SK-MEL-5 (cell line): ENCODE measurements around the gene HHLA2. TPM values are rescaled to one million over a fixed set of nuclear protein-coding genes. Genes with fewer than 3 reads are reported as not detected.

Experiments used
- DNase-seq: peaks from one replicate; pipeline ENCODE4 v3.0.0-alpha.2; 2016; ENCODE audit warnings: low read depth, low spot score
- in situ Hi-C: cut with HindIII; loops from 2 replicates; pipeline ENCODE4 v1.10.0; 2016; ENCODE audit warnings: low sequenced_read_pairs, high pct_unique_total_duplicates, low pct_unique_long_range_greater_than_20kb
- total RNA-seq: library from RNA; depleted of rRNA; stranded (reverse); fragments of >200 nt; shearing (Covaris generic); gene quantifications from 2 replicates; pipeline ENCODE4 v1.2.3, GENCODE V29; 2014; rRNA removed

HHLA2 gene
- total RNA-seq, 1 experiment from 2014 or later, result not detected

DNA sequence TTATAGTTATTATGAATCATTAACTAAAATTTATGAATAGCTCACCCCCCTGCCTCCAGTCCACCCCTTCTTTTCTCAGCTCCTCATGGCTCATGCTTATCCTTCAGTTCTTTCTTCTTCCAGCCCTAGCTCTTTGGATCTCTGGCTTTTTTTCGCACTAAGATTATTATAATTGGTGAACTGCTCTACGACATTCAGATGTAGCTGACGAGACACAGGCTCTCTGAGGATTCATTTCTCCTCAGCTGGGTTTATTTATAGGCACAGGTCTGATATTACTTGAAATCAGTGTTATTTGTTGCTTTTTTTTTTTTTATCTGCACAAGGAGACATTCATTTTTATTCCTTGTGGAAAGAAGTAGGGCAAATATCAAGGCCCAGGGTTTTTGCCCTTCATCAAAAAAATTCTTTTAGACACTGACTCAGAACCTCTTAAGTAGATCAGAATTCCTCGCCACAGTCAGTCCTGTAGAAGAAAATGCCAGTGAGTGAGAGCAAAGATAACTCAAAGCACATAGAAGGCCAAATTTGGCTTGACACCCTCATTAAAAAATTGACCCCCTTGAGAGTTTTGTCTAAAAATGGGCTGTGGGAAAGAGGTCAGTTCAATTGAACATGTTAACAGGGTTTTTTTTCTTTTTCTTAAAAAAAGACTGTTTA, 107.5 kb downstream of the HHLA2 start:
- no peak for DNase-seq
- in situ Hi-C loops, result no loop called here

DNA sequence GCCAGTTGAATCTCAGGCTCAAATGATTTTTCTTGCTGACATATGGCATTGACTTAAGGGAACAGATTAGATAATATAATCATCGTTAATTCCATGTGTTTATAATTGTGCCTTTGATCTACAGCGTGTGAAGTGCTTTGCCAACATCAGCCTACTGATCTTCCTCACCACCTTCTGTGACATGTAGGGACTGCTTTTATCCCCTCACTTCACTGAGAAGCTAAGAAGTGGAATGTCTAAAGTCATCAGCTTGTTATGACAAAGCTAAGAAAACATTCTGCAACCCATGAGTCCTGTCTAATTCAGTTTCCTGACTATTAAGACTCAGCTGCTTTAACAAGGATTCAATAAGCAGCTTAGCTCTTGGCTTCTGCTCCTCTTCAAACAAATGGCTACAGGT, 108.0 kb downstream of the HHLA2 start:
- DNase-seq, result no peak
- in situ Hi-C loops, result no loop called here

DNA sequence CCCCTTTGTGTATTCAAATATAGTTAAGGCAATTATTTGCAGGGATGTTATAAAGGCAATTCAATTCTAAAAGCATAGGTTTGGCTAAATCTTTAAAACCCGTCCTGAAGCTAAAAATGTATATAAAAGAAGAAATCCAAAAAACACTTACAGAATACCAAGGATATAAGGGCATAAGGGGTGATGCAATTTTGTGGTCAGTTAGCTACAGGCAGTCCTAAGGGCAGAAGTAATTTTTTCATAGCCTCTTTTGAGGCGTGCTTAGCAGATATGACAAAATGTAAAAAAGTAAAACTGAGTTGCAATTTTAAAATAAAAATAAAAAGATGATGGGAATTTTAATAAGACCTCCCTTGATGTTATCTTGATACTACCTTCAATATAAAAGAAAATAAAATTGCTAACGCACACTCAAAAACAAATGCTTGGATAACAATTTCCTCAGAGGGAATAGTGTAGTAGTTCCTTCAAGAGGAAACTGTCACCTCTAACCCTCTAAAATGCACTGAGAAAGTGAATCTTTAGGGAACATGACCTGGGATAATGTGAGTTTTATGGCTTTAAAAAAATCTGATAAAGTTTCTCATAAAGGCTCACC, 109.8 kb downstream of the HHLA2 start:
- in situ Hi-C loops, result no loop called here

DNA sequence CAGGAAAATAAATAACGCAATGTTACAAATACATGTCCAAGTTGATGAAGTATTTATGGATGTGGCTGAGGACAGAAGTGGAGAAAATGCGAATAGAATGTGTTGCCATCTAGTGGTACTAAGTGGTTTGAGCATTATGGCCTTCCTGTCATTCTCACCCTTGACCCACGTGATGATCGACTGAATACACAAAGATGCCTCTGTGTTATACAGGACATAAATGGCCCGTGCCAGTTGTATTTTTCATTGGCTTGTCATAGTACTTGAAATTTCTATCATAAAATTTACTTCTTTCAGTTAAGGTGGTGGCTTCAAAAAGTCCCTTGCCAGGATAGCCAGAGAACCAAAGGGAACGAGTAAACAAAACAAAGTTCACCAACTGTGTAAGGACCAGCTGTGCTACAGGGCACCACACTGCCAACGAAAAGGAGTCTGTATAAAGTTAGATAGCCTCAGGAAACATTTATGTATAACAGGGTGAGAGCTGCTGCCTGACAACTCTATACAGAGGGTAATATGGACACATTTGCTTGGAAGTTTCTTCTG, 110.4 kb downstream of the HHLA2 start:
- DNase-seq, result peak; percentile 91
- in situ Hi-C loops, result no loop called here

More for the DNA sequence above, 109.8 kb downstream of the HHLA2 start:
- DNase-seq, result no peak

DNA sequence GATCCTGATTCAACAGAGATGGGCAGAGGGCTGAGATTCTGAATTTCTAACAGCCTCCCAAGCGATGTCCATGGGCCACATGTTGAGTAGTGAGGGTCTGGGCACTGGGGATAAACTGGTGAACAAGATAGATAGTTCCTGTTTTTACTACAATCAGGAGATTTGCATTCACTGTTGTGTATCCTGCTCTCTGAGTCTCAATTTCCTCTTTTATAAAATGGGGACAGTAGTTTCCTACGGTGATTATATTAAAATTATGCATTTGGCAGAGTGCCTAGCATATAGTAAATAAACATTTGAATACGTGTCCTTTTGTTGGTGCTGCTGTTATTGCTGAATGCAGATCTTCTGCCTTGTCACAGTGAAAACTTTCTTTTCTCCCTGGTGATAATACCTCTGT, 111.5 kb downstream of the HHLA2 start:
- DNase-seq, result no peak
- in situ Hi-C loops, result no loop called here

DNA sequence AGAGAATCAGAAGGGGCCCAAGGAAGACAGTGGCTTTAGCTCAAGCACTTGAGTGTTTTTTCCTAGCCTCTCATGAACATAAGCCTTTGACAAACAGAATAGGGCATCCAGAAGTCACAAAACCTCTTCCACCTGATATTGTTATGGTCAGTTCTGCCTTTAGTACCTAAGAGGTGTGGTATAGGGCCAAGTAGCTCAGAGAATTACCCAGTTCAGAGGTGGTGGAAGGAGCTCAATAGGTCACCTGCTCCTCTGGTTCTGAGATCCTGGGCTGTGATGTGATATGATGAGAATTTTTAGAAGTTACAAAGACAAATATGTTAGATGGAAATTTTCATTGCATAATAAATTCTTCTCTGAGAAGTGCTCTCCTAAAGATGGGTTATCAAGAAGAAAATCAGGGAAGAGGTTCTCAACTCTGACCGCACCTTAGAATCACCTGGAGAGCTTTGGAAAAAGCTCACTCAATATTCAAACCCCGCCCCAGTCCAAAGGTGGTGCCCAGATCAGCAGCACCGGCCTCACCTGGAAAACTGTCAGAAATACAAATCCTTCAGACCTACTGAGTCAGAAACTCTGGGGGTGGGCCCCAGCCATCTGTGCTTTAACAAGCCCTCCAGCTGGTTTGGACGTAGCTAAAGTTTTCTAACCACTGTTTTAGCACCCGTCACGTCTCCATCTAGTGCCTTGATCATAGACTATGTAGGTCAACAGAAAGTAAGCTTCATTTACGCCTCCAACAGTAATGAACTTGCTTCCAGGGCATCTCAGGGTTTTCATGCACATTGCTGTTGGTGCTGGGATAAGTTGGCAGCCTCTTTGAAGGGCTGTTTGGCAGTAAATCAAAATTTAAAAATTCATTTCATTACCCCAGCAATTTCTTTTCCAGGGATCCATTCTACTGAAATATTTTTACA, 112.8 kb downstream of the HHLA2 start:
- no peak for DNase-seq
- in situ Hi-C loops, result no loop called here

DNA sequence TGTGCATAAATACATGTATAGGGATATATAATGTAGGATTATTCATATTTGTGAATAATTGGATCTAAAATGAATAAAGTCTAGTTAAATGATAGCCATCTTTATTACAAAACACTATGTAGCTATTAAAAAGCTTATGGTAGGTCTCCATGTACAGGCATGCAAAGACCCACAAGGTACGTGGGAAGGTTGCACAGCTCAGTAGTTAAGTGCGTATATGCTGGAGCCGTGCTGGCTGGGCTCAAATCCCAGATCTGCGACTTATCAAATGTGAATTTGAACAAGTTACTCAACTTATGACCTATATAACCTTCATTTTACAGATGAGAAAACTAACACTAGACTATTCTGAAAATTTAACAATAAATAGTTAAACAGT, 113.4 kb downstream of the HHLA2 start:
- in situ Hi-C loops, result no loop called here
- DNase-seq, result no peak

DNA sequence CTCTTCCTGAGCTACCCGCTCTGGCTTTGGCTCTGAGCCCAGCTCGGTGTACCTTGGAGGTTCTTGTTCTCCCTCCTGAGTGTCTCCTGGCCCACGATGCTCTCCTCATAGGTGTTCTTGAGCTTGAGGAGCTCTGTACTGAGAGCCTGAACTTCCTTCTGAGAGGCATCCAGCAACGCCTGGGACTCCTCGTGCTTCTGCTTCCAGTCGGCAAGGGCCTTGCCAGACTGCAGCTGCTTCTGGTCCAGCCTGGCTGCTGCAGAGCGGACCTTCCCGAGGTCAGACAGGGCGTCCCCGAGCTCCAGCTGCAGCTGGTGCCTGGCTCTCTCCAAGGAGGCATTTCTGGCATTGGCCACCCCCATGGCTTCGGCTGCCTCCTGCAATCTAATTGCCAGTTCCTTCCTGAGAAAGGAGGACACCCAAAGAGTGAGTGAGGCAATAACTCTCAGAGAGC, 114.2 kb downstream of the HHLA2 start:
- DNase-seq, result no peak
- in situ Hi-C loops, result no loop called here

DNA sequence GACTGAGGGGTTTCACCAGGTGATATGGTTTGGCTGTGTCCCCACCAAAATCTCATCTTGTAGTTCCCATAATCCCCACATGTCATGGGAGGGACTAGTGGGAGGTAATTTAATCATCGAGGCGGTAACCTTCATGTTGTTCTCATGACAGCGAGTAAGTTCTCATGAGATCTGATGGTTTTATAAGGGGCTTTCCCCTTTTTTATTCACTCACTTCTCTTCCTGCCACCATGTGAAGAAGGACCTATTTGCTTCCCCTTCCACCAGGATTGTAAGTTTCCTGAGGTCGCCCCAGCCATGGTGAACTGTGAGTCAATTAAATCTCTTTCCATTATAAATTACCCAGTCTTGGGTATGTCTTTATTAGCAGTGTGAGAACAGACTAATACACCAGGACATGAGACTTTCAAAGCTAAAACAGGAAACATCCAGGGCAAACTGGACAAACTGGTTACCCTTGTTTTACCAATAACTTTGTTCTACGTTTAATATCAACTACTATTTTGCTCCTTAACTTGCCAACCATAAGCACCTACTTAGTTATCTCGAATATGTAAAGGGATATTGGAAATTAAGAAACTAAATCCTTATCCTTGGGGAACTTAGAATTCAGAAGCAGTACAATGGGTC, 115.9 kb downstream of the HHLA2 start:
- no peak for DNase-seq
- in situ Hi-C loops, result no loop called here

DNA sequence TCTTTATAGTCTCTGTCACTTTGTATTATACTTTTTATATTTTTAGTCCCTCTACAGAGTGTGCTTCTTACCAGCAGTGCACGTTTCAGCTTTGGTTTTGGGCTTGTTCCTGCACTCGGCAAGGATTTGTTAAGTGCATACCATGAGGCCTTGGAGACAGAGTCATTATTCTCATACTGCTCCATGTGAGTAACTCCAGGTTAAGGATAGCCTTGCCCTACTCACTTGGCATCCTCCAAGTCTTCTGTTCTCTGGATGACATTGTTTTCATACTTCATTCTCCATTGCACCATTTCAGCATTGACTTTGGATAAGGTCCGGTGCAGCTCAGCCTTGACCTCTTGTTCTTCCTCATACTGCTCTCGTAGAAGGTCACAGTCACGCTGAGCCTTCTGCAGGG, 117.7 kb downstream of the HHLA2 start:
- in situ Hi-C loops, result no loop called here
- DNase-seq, result no peak

DNA sequence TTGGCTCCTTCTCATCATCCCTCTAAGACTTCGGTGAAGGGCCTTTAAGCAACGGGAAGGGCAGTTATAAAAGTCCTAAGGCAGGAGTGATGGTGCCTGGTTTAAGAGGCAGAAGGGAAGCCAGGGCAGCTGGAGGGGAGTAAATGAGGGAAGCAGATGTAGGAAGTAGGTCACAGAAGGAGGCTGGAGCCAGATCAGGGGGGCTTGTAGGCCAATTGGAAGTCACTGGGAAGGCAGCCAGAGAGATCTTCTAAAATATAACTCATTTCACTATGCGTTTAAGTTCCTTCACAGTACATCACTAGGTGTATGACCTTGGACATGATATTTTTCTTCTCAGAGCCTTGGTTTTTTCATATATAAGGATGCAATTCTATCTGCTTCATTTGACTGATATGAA, 119.3 kb downstream of the HHLA2 start:
- in situ Hi-C loops, result no loop called here
- no peak for DNase-seq

DNA sequence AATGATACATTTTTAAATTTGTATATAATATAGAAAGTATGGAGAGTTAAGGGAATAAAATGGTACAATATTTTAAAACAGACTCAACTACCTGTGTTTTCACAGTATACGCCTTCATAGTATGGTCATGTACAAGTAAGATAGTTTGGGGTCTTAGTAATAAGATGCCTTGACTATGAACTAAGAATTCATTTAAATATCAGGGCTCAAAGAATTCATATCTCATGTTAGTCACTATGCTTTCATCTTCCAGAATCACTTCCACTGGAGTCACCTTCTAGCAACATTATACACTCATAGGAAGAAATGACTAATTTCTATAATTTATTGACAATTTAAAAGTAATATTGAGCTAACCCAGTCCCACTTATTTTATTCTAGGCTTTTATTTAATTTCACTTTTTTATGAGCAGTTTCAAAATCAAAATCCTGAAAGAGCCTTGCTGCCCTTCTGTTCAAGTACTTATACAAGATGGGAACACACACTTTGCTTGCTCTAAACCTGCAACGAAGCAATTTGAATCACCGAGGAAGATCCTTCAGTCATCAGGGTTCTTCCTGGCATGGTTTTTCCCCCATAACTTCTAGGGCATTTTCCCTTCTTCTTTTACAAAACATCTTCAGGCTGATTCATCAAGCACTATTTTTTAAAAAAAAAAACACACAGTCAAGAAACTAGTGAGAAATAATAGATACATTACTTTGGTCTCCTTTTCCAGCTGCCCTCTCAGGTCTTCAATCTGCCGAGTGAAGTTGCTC, 119.9 kb downstream of the HHLA2 start:
- in situ Hi-C loops, result no loop called here
- DNase-seq, result no peak

DNA sequence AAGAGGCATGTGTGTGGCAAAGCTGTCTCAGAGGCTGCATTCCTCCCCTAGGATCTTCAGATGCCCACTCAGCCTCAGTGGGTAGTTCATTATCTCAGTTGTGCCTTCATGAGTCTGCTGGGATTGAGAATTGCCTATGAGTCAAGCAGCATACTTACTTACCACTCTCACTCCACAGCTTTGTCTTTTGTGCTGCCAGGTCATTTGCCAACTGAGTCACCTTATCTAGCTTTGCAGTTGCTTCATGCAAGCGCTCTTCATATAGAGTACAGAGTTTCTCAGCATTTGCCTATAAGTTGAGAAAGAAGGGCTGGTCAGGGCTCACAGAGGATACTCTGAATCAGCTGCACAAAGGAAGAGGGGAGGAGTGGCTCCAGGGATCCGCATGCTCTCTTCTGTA, 124.6 kb downstream of the HHLA2 start:
- no peak for DNase-seq
- in situ Hi-C loops, result no loop called here

Other genes with a start within 250 kb of the HHLA2 start
- 138 and 169 TPM in 2 replicates for gene CD47, start 205.5 kb upstream of the HHLA2 start, total RNA-seq
- gene IFT57, start 74.1 kb upstream of the HHLA2 start, total RNA-seq, result 30.0 and 32.4 TPM in 2 replicates
- gene MYH15, start 214.0 kb downstream of the HHLA2 start, total RNA-seq, result 0.05 TPM in 1 of 2 replicates, not detected in the other